ENCODE data around the gene DOC2A. TPM values are rescaled to one million over a fixed set of nuclear protein-coding genes. Genes with fewer than 3 reads are reported as not detected.
"Not testable (repeated sequence)": the region's sequence is repeated elsewhere in the genome, so short reads cannot be mapped to it uniquely, and the experiment has no call there.

DOC2A gene
- total RNA-seq, 1 donor from 2014 or later, result 0.38 TPM

DNA sequence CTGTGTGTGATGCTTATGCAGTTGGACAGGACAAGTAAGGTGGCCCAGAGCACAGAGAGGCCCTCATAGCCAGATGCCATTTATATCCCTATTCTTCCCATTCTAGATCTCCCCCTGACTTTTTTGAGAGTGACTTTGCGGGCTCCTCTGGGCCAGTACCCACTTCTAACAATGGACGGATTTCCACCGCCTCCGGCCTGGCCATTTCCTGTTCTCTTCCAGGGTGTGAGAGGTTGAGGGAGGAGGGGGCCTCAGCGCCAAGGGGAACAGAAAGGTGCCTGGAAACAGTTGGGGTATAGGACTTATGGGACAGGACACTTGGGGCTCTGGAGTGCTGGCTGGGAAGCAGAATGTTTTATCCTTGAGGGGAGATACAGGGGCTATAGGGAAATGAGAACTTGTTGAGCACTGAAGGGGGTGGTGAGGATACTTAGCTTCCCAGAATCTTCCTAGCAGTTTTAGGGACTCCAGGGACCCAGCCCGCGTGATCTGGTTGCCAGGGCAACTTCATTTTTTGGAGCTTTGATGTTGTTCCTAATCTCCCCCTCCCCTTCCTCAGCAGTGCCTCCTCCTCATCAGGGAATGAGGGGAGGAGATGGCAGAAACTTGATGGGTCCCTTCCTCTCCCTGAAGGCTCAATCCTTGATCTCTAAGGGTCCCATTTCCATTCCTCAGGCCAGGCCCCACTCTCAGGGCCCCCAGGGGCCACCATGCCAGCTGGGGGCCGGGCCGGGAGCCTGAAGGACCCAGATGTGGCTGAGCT lies 33.6 kb downstream of the DOC2A start:
- intact Hi-C loops (cut with DNase I), result no loop called here
- peak; percentile 78 for DNase-seq (ENCODE audit: low spot score)

DNA sequence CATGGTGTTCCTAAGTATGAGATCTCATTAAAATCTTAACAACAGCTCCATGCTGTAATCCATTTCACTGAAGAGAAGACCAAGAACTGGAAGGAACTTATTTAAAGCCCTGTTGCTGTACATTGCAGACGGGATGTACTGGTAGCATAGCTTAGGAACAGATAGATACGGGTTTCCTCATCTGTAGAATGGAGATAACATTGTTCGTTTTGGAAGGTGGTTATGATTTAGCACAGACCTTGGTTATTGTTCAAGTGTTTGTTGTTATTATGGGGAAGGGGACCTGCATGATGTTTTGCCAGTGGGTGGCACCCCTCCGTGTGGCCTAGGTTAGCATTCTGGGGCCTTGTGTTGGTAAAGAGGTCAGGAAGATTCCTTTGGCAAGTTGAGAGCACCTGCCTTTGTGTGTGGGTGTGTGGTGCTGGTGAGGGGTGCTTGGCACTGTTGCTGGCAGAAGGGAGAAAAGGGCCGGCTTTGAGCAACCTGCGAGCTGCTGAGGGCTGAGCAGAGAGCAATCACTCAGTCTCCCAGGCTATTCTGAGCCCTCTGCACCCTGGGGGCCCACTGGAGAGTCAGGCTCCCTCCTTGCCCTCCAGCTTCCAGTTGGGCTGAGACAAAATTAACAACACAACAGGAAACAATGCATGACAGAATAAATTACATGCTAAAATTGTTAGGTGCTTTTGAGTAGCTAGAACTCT lies 34.9 kb downstream of the DOC2A start:
- DNase-seq (ENCODE audit: low spot score), result peak; percentile 68
- intact Hi-C loops (cut with DNase I), result no loop called here

DNA sequence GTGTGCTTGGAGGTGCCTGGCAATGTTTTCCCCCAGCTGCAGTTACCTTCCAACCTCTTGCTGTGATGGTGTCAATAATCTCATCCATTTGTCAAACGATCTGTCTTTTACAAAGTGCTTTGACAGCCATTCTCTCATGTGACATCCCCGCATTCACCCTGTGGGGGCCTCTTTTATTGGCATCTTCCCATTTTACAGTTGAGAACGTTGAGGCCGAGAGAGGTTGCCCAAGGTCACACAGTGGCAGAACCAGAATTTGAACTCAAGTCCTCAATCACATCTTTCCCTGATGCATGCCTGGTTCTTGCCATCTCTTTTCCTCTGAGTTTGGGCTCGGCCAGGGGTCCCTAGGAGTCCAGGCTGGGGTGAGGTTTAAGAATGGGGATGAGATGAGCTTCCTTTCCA lies 35.7 kb downstream of the DOC2A start:
- DNase-seq (ENCODE audit: low spot score), result peak; percentile 9
- intact Hi-C loops (cut with DNase I), result no loop called here

DNA sequence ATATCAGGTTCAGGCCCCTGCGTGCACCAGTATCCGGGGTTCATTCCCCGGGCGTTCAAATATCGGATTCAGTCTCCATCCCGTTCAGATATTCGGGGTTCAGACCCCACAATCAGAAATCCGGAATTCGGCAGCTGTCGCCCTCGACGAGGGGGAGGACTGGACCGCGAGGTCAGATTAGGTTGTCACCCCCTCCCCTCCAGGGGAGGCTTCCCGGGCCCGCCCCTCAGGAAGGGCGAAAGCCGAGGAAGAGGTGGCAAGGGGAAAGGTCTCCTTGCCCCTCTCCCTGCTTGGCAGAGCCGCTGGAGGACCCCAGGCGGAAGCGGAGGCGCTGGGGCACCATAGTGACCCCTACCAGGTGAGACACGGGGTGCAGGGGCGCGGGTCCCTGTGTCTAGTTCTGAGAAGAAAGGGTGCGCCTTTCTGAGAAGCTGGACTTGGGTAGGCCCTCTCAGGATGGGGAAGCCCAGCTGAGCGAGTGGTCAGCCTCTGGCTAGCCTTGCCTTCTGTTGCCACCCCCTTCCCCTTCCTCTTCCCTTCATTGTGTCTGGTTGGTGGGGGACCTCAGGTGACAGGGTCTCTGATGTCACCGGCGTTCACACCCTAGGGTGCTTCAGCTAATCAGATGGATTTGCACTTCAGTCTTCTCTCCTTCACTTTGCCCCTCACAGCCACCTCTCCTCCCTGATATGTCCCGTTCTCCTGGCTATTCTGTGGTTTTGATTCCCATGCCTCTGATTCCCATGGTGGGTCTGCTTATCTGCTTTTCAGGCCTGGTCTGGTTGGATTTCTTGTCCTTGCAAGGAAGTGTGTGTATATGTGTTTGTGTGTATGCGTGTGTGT lies 36.3 kb downstream of the DOC2A start:
- peak; percentile 83 for DNase-seq (ENCODE audit: low spot score)
- intact Hi-C loops (cut with DNase I), result loop anchor here (5.0 kb wide), 1 partner anchor 157 kb away; the partner anchor contains the start of gene PAGR1

DNA sequence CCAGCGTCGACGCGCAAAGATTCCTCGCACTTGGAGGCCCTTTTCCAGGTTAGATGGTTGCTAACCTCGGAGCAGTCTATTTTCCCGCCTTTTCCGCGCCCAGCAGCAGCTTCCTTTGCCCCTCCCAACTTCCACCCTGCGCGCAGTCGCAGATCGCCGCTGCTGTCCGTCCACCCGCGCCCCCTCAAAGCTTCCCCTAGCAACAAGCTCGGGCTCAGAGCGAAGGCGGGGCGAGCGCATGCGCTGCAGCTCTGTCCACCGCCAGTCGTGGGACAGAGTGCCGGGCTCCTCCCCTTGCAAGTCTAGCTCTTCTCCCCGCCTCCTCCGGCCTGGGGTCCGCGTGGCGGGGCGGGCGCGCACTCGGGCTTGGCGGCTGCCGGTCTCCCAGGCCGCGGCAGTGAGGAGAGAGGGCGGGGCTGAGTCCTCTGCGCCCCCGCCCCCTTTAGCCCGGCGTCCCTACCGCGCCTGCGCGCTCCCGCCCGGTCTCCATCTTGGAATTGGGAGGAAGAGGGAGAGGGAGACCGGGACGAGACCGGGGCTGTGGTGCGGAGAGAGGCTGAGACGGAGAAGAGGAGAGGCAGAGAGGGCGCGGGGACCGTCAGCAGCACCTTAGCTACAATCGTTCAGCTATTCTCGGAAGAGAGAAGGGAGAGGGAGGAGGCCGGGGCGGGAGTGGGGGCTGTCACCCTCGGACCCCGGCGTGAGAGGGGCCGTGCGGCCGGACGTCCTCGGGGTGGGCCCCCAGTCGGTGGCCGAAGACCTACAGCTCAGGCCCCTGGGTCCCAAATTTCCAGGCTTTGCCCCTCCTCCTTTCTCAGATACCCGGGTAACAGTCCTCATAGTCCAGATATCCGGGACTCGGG lies 37.2 kb downstream of the DOC2A start, which contains the start of gene TAOK2:
TSS of gene TAOK2 (plus strand) at position 485 of the 863 bp plus-strand sequence. CDS start 3,905 bp downstream, outside the sequence.
- intact Hi-C loops (cut with DNase I), result loop anchor here (1.0 to 5.0 kb wide), 3 partner anchors 11 to 156 kb away; partner anchors contain the start of genes HIRIP3, PAGR1 and TMEM219

DNA sequence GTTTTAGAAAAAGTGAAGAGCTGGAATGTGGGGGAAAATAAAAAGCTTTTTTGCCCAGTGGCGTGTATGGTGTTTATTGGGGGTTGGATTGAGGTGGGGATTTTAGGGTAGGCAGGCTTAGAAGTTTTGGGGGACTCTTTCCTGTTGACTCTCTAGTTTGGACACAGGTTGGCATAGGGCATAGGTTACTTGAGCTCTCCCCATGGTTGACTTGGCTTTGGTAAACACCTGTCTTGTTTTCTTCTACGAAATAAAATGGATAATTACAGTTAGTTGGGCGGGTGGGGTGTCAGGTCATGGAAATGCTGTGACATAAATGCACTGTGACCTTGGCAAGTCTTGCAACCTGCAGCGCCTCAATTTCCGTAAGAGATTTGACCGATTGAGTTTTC lies 37.8 kb downstream of the DOC2A start:
- intact Hi-C loops (cut with DNase I), result loop anchor here (1.0 to 5.0 kb wide), 3 partner anchors 11 to 156 kb away; partner anchors contain the start of genes HIRIP3, PAGR1 and TMEM219

More for the DNA sequence above, 37.2 kb downstream of the DOC2A start, which contains the start of gene TAOK2:
- peak; percentile 99 for DNase-seq (ENCODE audit: low spot score)

DNA sequence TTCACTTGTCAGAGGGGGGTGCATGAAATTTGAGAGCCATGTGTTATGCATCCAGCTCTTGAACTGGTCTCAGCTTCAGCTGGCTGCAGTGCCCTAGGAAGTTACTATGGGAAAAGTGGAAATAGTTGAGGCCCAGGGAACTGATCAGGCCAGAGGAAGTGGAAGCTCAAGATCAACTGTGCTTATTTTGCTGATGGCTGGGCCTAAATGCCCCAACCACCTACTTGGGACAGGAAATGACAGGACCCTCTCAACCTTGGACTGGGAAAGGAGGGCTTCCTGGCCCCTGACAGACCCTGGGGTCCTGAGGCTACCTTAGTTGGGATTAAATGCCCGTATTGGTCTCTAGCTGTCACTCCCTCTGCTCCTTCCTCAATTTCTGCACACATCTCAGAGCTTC lies 38.3 kb downstream of the DOC2A start:
- intact Hi-C loops (cut with DNase I), result loop anchor here (5.0 kb wide), 1 partner anchor 155 kb away; the partner anchor contains the start of gene PAGR1
- peak; percentile 29 for DNase-seq (ENCODE audit: low spot score)

More for the DNA sequence above, 37.8 kb downstream of the DOC2A start:
- no peak for DNase-seq (ENCODE audit: low spot score)

DNA sequence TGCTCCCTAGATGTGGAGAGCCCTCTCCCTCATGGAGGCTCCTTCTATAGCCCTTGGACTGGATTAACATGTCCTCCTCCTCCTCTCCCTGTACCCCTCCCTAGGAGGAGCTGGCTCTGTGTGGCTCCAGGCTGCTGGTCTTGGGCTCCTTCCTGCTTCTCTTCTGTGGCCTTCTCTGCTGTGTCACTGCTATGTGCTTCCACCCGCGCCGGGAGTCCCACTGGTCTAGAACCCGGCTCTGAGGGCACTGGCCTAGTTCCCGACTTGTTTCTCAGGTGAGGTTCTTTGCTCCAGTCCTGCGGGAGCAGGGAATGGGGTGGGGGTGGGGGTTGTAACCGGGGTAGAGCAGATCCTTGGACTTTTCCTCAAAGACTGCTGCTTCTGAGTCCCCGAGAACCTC lies 39.5 kb downstream of the DOC2A start:
- intact Hi-C loops (cut with DNase I), result loop anchor here (5.0 kb wide), 1 partner anchor 154 kb away; the partner anchor contains the start of gene PAGR1
- DNase-seq (ENCODE audit: low spot score), result peak; percentile 27

DNA sequence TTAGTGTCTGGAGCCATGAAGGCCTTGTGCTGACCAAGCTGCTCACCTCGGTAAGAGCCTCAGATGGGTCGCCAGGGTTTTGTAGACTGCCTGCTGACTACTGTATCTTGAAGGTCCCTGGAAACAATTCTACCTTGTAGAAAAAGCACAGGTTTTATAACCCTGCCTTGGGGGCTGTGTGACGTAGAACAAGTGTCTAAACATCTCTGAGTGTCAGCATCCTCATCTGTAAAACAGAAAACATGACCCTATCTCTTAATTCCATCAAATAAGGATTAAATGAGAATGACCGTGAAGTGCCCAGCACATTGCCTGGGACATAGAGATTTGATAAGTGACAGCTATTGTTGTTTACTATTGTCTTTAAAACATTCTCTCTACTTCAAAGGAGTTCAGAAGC lies 42.6 kb downstream of the DOC2A start:
- intact Hi-C loops (cut with DNase I), result no loop called here
- no peak for DNase-seq (ENCODE audit: low spot score)

DNA sequence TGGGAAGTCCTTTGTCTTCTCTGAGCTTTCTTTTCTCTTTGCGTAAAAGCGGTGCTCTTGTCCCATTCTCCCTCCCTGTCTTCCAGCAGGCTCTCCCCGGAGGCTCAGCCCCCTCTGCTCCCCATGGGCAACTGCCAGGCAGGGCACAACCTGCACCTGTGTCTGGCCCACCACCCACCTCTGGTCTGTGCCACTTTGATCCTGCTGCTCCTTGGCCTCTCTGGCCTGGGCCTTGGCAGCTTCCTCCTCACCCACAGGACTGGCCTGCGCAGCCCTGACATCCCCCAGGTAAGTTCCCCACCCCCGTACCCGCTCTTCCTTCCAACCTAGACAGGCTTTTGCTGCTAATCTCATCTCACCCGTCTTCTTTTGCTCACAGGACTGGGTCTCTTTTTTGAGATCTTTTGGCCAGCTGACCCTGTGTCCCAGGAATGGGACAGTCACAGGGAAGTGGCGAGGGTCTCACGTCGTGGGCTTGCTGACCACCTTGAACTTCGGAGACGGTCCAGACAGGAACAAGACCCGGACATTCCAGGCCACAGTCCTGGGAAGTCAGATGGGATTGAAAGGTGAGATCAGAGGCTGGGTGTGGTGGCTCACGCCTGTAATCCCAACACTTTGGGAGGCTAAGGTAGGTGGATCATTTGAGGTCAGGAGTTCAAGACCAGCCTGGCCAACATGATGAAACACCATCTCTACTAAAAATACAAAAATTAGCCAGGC lies 47.6 kb downstream of the DOC2A start:
- intact Hi-C loops (cut with DNase I), result no loop called here

DNA sequence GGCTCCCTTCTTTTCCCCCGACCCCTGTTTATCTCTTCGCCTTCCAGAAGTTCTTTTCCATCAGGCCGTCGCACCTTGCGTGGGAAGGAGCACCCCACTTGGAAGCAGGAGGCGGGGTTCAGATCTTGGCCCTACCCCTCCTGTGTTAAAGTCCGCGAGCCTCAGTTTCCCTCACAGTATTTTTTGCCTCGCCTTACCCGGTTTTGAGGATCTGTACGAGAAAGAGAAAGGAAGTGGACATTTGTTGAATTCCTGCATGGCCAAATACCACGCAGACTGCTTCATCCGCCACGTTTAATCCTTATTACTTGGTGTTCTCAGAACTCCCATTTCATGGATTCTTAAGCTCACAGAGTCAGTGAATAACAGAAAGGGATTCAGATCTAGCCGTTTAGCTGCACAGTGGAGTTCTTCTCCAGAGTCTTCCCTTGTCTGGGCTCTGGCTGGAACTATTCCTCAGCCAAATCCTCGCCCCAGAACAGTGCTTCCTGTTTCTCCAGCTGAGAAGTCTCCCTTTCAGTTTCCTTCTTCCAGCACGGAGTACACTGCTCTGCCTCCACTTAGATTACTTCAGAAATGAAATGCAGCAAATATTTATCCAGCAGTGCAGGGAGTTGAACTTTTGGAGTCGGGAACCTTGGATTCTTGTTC lies 48.4 kb downstream of the DOC2A start:
- no peak for DNase-seq (ENCODE audit: low spot score)
- intact Hi-C loops (cut with DNase I), result loop anchor here (1.0 kb wide), 1 partner anchor 11 kb away; the partner anchor contains the start of gene TAOK2

More for the DNA sequence above, 47.6 kb downstream of the DOC2A start:
- DNase-seq (ENCODE audit: low spot score), result no peak

DNA sequence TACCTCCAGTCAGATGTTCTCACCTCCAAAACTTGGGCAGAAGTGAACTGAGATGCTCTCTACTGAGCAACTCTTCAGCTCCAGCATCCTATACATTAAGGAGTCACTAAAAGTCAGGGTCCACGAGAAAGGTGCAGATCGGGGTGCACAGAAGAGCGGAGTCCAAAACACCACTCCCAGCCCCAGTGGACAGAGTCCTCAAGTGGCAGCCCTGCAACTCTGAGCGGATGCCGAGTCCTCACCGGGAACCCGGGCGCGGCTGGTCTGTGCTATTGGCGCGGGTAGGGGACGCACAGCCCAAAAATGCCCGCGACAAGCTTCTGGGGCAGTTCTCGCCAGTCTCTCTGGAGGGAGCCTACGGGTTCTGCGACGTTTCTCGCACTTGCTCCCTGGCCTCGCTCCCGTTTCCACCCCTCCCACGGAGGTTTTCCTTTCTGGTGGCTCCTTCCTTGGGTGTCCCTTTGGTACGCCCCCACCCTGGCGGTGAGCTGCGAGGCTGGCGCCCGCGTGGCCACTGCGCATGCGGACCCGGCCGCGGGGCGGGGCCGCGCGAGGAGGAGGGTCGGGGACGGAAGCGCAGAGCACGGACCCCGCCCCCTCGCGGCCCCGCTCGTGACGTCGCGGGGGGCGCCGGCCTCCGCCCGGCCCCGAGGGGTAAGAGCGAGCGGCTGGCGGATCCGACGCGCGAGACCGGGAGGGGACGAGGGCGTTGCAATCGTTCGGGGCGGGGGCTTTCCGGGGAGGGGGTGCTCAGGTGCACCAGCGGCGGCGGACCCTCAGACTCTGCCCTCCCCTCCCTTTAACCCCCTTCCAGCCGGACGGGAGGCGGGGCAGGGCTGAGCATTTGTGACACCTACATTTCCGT lies 49.1 kb downstream of the DOC2A start, which contains the start of gene TMEM219:
TSS of gene TMEM219 (plus strand) at position 601 of the 865 bp plus-strand sequence. CDS start 1,065 bp downstream, outside the sequence.
- intact Hi-C loops (cut with DNase I), result loop anchor here (1.0 kb wide), 1 partner anchor 12 kb away; the partner anchor contains the start of gene TAOK2
- DNase-seq (ENCODE audit: low spot score), result peak; percentile 95

DNA sequence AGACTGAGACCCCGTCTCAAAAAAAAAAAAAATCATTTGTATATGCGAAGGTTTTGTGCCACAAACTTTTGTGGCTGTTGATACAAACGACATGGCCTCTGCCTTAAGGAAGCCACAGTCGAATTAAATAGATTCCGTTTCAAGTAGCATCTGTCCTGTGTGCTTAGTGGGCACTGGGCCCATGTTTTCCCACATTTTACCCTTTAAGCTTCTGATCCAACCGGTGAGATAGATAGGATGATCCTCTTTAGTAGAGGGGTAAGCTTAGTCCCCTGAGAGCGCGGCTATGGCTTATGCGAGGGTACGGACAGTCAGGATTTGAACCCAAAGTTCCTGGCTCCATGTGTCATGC lies 49.7 kb downstream of the DOC2A start:
- DNase-seq (ENCODE audit: low spot score), result no peak
- intact Hi-C loops (cut with DNase I), result no loop called here

DNA sequence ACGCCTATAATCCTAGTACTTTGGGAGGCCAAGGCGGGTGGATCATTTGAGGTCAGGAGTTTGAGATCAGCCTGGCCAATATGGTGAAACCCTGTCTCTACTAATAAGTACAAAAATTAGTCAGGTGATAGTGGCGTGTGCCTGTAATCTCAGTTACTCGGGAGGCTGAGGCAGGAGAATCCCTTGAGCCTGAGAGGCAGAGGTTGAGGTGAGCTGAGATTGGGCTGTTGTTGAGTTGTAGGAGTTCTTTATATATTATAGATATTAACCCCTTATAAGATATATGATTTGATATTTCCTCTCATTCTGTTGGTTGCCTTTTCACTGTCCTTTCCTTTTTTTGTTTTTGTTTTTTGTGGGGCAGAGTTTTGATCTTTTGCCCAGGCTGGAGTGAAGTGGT lies 51.0 kb downstream of the DOC2A start:
- DNase-seq (ENCODE audit: low spot score); intact Hi-C loops (cut with DNase I): not testable (repeated sequence)

DNA sequence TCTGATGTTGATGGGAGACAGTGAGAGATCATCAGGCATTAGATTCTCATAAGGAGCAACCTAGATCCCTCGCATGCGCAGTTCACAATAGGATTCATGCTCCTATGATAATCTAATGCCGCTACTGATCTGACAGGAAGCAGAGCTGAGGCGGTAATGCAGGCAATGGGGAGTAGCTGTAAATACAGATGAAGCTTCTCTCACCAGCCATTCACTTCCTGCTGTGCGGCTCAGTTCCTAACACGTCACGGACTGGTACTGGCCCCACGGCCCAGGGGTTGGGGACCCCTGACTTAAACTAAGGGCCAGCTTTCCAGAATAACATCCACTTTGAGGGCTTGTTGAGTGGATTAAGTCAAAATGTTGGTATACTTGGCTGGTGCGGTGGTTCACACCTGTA lies 51.5 kb downstream of the DOC2A start:
- intact Hi-C loops (cut with DNase I), result no loop called here

DNA sequence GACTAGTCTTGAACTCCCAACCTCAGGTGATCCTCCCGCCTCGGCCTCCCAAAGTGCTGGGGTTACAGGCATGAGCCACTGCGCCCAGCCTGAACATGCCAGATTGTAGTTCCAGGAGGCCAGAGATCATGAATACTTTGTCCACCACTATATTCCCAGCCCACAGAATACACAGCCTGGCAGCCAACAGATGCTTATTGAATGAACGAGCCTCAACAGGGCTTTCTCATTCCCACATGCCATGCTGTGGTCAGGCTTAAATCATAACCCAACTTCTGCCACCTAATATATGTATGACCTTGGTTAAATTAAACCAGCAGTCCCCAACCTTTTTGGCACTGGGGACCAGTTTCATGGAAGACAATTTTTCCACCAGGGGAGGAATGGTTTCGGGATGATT lies 52.1 kb downstream of the DOC2A start:
- no peak for DNase-seq (ENCODE audit: low spot score)
- intact Hi-C loops (cut with DNase I), result no loop called here

More for the DNA sequence above, 51.5 kb downstream of the DOC2A start:
- DNase-seq (ENCODE audit: low spot score), result no peak
